PC-3 (cell line): ENCODE data around the gene ANKRD34B. TPM values are rescaled to one million over a fixed set of nuclear protein-coding genes. Genes with fewer than 3 reads are reported as not detected.
"Not testable (repeated sequence)": the region's sequence is repeated elsewhere in the genome, so short reads cannot be mapped to it uniquely, and the experiment has no call there.

Experiments
- ATAC-seq: fragments of 200-7000 bp; cut with Tn5 transposase; 2 replicates; pipeline ENCODE4 v1.9.1; 2020; ENCODE audit warnings: mild to moderate bottlenecking, moderate library complexity
- BruUV-seq: library from RNA; stranded (reverse); fragments of 400-500 nt; replicated peaks from 2 replicates; lab custom pipeline; 2021; lab: Mats Ljungman, UMichigan
- CTCF ChIA-PET: fragments of 300-600 bp; sonication (Branson Sonifier 250); formaldehyde crosslinking; loops from one replicate; lab custom pipeline; 2022; ENCODE audit warnings: antibody characterized with exemption; lab: Charles Lee
- POLR2A ChIA-PET: fragments of 300-600 bp; sonication (Branson Sonifier 250); formaldehyde crosslinking; loops from one replicate; lab custom pipeline; 2022; ENCODE audit warnings: antibody characterized with exemption; ENCODE audit not compliant: unreplicated experiment; lab: Charles Lee
- DNase-seq: peaks from one replicate; pipeline ENCODE4 v3.0.0-alpha.2; 2015
- H2AFZ ChIP-seq: fragments of 300-600 bp; sonication (generic); 2 replicates; pipeline ENCODE4 v1.6.0; 2016; ENCODE audit warnings: antibody characterized with exemption, low read length
- H3F3A ChIP-seq: fragments of 300-600 bp; sonication (generic); one replicate; pipeline ENCODE4 v1.6.0; 2017; ENCODE audit warnings: antibody characterized with exemption, low read length, control low read depth, mild to moderate bottlenecking; ENCODE audit not compliant: unreplicated experiment
- H3K27ac ChIP-seq: fragments of 300-600 bp; sonication (generic); 2 replicates; pipeline ENCODE4 v1.5.1; 2016; ENCODE audit warnings: mild to moderate bottlenecking, low read length
- H3K27me3 ChIP-seq: fragments of 300-600 bp; sonication (generic); 2 replicates; pipeline ENCODE4 v1.6.1; 2016; ENCODE audit warnings: low read length, mixed read lengths
- H3K36me3 ChIP-seq: fragments of 300-600 bp; sonication (generic); 2 replicates; pipeline ENCODE4 v1.6.1; 2016; ENCODE audit warnings: low read depth, mixed run types, low read length, mixed read lengths
- H3K4me1 ChIP-seq: fragments of 300-600 bp; sonication (generic); 2 replicates; pipeline ENCODE4 v1.5.1; 2016; ENCODE audit warnings: low read length; ENCODE audit not compliant: insufficient read depth
- H3K4me2 ChIP-seq: fragments of 300-600 bp; sonication (generic); 2 replicates; pipeline ENCODE4 v1.6.0; 2016; ENCODE audit warnings: low read length
- H3K4me3 ChIP-seq: fragments of 300-600 bp; sonication (generic); 2 replicates; pipeline ENCODE4 v1.5.1; 2016; ENCODE audit warnings: mild to moderate bottlenecking, low read length, mixed read lengths
- H3K79me2 ChIP-seq: fragments of 300-600 bp; sonication (generic); 2 replicates; pipeline ENCODE4 v1.6.1; 2017; ENCODE audit warnings: low read length, mixed read lengths
- H3K9ac ChIP-seq: fragments of 300-600 bp; sonication (generic); 2 replicates; pipeline ENCODE4 v1.6.0; 2016; ENCODE audit warnings: mild to moderate bottlenecking, low read length
- H3K9me2 ChIP-seq: fragments of 300-600 bp; sonication (generic); replicated peaks from 2 replicates; pipeline ENCODE4 v1.6.1; 2016; ENCODE audit warnings: mixed run types, low read length, mixed read lengths
- H3K9me3 ChIP-seq: fragments of 300-600 bp; sonication (generic); 2 replicates; pipeline ENCODE4 v1.6.1; 2016; ENCODE audit warnings: low read length, mixed read lengths
- H4K20me1 ChIP-seq: fragments of 300-600 bp; sonication (generic); 2 replicates; pipeline ENCODE4 v1.6.1; 2016; ENCODE audit warnings: low read length, mixed read lengths
- EZH2 ChIP-seq: fragments of 300-600 bp; sonication (generic); IDR thresholded peaks from one replicate; pipeline ENCODE4 v1.6.1; 2017; ENCODE audit warnings: antibody characterized with exemption, mild to moderate bottlenecking, low read length; ENCODE audit not compliant: unreplicated experiment
- EZH2phosphoT487 ChIP-seq: fragments of 300-600 bp; sonication (generic); IDR thresholded peaks from 2 replicates; pipeline ENCODE4 v1.6.1; 2018; ENCODE audit warnings: mild to moderate bottlenecking, antibody characterized with exemption, low read length, borderline replicate concordance
- intact Hi-C: fragments of 100-400 bp; cut with micrococcal nuclease; formaldehyde crosslinking; loops from 2 replicates; pipeline ENCODE4 v1.9.0; 2023
- total RNA-seq: library from RNA; depleted of rRNA; stranded (reverse); fragments of >200 nt; gene quantifications from 2 replicates; pipeline ENCODE4 v1.2.3, GENCODE V29; 2014
- TF ChIP-seq, protein P1 (sequence below): fragments of 300-600 bp; sonication (generic); conservative IDR thresholded peaks from 2 replicates; pipeline ENCODE4 v1.5.1; 2017; ENCODE audit warnings: antibody characterized with exemption, low read depth, mild to moderate bottlenecking, low read length

ANKRD34B gene
- total RNA-seq, 1 experiment from 2014 or later, result not detected

DNA sequence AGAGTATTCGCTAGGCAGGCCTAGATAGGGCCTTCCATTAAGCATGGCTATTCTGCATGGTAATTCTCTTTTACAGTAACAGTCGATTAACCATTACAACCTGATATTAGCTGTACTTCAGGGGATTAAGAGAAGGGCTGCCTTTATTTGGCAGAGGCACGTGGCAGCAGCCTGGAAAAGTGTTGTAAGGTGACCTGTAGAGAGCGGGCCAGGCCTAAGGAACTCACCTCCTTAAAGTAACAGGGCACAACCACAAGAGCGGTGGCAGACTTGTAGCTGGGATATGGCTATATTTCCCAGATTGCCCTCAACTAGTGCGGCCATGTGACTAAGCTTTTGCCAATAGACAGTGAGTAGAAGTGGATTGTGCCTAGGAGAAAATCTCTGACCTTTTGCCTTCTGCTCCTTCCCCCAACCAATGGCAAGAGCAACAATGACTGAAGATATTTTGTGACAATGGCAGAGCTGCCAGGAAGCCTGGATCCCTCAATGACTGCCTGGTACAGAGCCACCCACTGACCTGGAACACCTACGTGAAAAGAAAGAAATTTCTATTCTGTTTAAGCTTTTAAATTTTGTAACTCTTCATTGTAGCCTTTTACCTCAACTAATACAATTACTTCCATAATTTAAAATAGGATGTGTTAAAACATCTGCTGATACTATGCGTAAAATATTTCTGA, 18.9 kb upstream of the ANKRD34B start:
- Histone ChIP-seq H3K4me1 (no peaks in the 10 kb centered on the region), H3K4me2 (no peak overlapping the region), H3K9me3 (no peaks in the 10 kb centered on the region), H3F3A (no peaks in the 10 kb centered on the region), H3K27me3 (no peaks in the 10 kb centered on the region), H2AFZ (no peak overlapping the region), H4K20me1 (no peaks in the 10 kb centered on the region), H3K9ac (no peak overlapping the region), H3K27ac (no peak overlapping the region), H3K9me2 (no peaks in the 10 kb centered on the region), H3K36me3 (no peaks in the 10 kb centered on the region), H3K4me3 (no peak overlapping the region), H3K79me2 (no peaks in the 10 kb centered on the region)
- intact Hi-C loops, result no loop called here
- no peak for DNase-seq
- no peak for ATAC-seq
- no peak for TF ChIP-seq EZH2
- TF ChIP-seq, protein P1, sequence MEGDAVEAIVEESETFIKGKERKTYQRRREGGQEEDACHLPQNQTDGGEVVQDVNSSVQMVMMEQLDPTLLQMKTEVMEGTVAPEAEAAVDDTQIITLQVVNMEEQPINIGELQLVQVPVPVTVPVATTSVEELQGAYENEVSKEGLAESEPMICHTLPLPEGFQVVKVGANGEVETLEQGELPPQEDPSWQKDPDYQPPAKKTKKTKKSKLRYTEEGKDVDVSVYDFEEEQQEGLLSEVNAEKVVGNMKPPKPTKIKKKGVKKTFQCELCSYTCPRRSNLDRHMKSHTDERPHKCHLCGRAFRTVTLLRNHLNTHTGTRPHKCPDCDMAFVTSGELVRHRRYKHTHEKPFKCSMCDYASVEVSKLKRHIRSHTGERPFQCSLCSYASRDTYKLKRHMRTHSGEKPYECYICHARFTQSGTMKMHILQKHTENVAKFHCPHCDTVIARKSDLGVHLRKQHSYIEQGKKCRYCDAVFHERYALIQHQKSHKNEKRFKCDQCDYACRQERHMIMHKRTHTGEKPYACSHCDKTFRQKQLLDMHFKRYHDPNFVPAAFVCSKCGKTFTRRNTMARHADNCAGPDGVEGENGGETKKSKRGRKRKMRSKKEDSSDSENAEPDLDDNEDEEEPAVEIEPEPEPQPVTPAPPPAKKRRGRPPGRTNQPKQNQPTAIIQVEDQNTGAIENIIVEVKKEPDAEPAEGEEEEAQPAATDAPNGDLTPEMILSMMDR, result no peak
- no TSS peak for BruUV-seq
- CTCF ChIA-PET, result no interaction called here
- POLR2A ChIA-PET, result no interaction called here

DNA sequence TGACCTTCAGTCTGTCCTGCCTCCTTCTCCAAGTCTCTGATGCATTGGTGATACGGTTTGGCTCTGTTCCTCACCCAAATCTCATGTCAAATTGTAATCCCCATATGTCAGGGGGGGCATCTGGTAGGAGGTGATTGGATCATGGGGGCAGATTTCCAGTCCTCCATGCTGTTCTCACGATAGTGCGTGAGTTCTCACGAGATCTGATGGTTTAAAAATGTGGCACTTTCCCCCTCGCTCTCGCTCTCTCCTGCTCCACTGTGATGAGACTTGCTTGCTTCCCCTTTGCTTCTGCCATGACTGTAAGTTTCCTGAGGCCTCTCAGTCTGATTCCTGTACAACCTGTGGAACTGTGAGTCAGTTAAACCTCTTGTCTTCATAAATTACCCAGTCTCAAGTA, 14.7 kb upstream of the ANKRD34B start:
- intact Hi-C loops, result no loop called here
- ATAC-seq (no peak), DNase-seq (no peak)
- Histone ChIP-seq H3K27me3 (no peaks in the 10 kb centered on the region), H3K4me1 (no peaks in the 10 kb centered on the region), H2AFZ (no peak overlapping the region), H3K27ac (no peak overlapping the region), H3K9me2 (no peaks in the 10 kb centered on the region), H3K79me2 (no peaks in the 10 kb centered on the region), H3K36me3 (no peaks in the 10 kb centered on the region), H3K4me2 (no peak overlapping the region), H3F3A (no peaks in the 10 kb centered on the region), H3K4me3 (no peak overlapping the region), H4K20me1 (no peaks in the 10 kb centered on the region), H3K9ac (no peak overlapping the region), H3K9me3 (no peaks in the 10 kb centered on the region)
- CTCF ChIA-PET, result no interaction called here
- no peak for TF ChIP-seq EZH2
- TF ChIP-seq, protein P1, result no peak
- TF ChIP-seq EZH2phosphoT487, result no peak
- POLR2A ChIA-PET, result no interaction called here
- no TSS peak for BruUV-seq

DNA sequence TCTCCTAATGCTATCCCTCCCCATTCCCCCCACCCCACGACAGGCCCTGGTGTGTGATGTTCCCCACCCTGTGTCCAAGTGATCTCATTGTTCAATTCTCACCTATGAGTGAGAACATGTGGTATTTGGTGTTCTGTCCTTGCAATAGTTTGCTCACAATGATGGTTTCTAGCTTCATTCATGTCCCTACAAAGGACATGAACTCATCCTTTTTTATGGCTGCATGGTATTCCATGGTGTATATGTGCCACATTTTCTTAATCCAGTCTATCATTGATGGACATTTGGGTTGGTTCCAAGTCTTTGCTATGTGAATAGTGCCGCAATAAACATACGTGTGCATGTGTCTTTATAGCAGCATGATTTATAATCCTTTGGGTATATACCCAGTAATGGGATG, 10.2 kb upstream of the ANKRD34B start:
- H3F3A ChIP-seq, H2AFZ ChIP-seq, POLR2A ChIA-PET, CTCF ChIA-PET, intact Hi-C loops, ATAC-seq, H4K20me1 ChIP-seq, H3K27ac ChIP-seq, H3K4me1 ChIP-seq, H3K4me3 ChIP-seq, H3K9ac ChIP-seq, H3K27me3 ChIP-seq, H3K79me2 ChIP-seq, H3K9me3 ChIP-seq, H3K9me2 ChIP-seq, H3K4me2 ChIP-seq, H3K36me3 ChIP-seq, DNase-seq, BruUV-seq: not testable (repeated sequence)
